Midbrain (tissue), 1 donor: ENCODE data around the gene GRN.
"Not testable (repeated sequence)": the region's sequence is repeated elsewhere in the genome, so short reads cannot be mapped to it uniquely, and the experiment has no call there.

Experiments
- DNase-seq: peaks from one replicate; lab custom pipeline; 2025; lab: John Stamatoyannopoulos, UW

GRN gene

GRCh38 chr17:44346064-44346844 lies 1.2 kb downstream of the GRN start:
- no peak for DNase-seq

- not testable (repeated sequence) for DNase-seq
Measured at GRCh38 chr17:44347206-44348055, 2.3 kb downstream of the GRN start.

- DNase-seq: peak; percentile 48
Measured at GRCh38 chr17:44348234-44348987, 3.3 kb downstream of the GRN start.

- DNase-seq: no peak
Measured at GRCh38 chr17:44348988-44349364, 3.9 kb downstream of the GRN start.

- no peak for DNase-seq
Measured at GRCh38 chr17:44349553-44350070, 4.5 kb downstream of the GRN start.

- DNase-seq: peak; percentile 62
Measured at GRCh38 chr17:44350733-44351226, 5.7 kb downstream of the GRN start.

GRCh38 chr17:44351464-44351863 lies 6.4 kb downstream of the GRN start:
- no peak for DNase-seq

- DNase-seq: no peak
Measured at GRCh38 chr17:44351961-44352827, 7.1 kb downstream of the GRN start.

GRCh38 chr17:44352828-44353671 lies 7.9 kb downstream of the GRN start:
- no peak for DNase-seq

- DNase-seq: no peak
Measured at GRCh38 chr17:44353672-44354331, 8.7 kb downstream of the GRN start.

GRCh38 chr17:44354582-44355561 lies 9.8 kb downstream of the GRN start:
- DNase-seq: no peak

- no peak for DNase-seq
Measured at GRCh38 chr17:44355642-44356099, 10.6 kb downstream of the GRN start.

- no peak for DNase-seq
Measured at GRCh38 chr17:44356241-44356640, 11.1 kb downstream of the GRN start.

GRCh38 chr17:44358066-44358465 lies 13.0 kb downstream of the GRN start:
- DNase-seq: no peak

- no peak for DNase-seq
Measured at GRCh38 chr17:44359006-44359405, 13.9 kb downstream of the GRN start.

- no peak for DNase-seq
Measured at GRCh38 chr17:44359458-44360143, 14.5 kb downstream of the GRN start.

- DNase-seq: no peak
Measured at GRCh38 chr17:44360144-44360533, 15.0 kb downstream of the GRN start.

GRCh38 chr17:44360826-44361225 lies 15.7 kb downstream of the GRN start:
- DNase-seq: no peak
